ENCODE measurements around the gene SLC1A5.

The SLC1A5 gene

GRCh38 chr19:46748325-46749109, 39.9 kb downstream of the SLC1A5 start:
- H3K9ac ChIP-seq (ENCODE audit: low read length): no peak overlapping the region
- DNase-seq (ENCODE audit: low read depth): peak; percentile 90
- H3K4me3 ChIP-seq (ENCODE audit: low read length): no peak overlapping the region
- peaks cover 17% of the 10 kb centered on the region for H3K4me1 ChIP-seq (ENCODE audit: control insufficient read depth, insufficient read depth, low read length)
- no peaks in the 10 kb centered on the region for H3K9me3 ChIP-seq (ENCODE audit: control insufficient read depth, low read length)
- H3K36me3 ChIP-seq (ENCODE audit: control insufficient read depth, insufficient read depth, low read length, severe bottlenecking): peaks cover 11% of the 10 kb centered on the region
- H3K27me3 ChIP-seq (replicated peaks; ENCODE audit: control insufficient read depth, insufficient read depth, low read length): no peaks in the 10 kb centered on the region

GRCh38 chr19:46746281-46747057, 41.9 kb downstream of the SLC1A5 start, which contains the start of gene STRN4:
Gene STRN4, minus strand, starts transcription at chr19:46746450. Its CDS starts 20 bp downstream, at chr19:46746430.
- peaks cover 17% of the 10 kb centered on the region for H3K4me1 ChIP-seq (ENCODE audit: control insufficient read depth, insufficient read depth, low read length)
- peak within 1 kb of the TSS; percentile 95 for H3K4me3 ChIP-seq (ENCODE audit: low read length)
- peaks cover 5% of the 10 kb centered on the region for H3K36me3 ChIP-seq (ENCODE audit: control insufficient read depth, insufficient read depth, low read length, severe bottlenecking)
- peak within 1 kb of the TSS; percentile 95 for H3K9ac ChIP-seq (ENCODE audit: low read length)
- no peaks in the 10 kb centered on the region for H3K27me3 ChIP-seq (replicated peaks; ENCODE audit: control insufficient read depth, insufficient read depth, low read length)
- DNase-seq (ENCODE audit: low read depth): peak; percentile 89
- H3K9me3 ChIP-seq (ENCODE audit: control insufficient read depth, low read length): no peaks in the 10 kb centered on the region

GRCh38 chr19:46745521-46746280, 42.7 kb downstream of the SLC1A5 start, which contains the start of gene FKRP:
Gene FKRP, plus strand, starts transcription at chr19:46746057. Its CDS starts 9,394 bp downstream, at chr19:46755451.
- Histone ChIP-seq H3K9me3 (ENCODE audit: control insufficient read depth, low read length) (no peaks in the 10 kb centered on the region), H3K27me3 (replicated peaks; ENCODE audit: control insufficient read depth, insufficient read depth, low read length) (no peaks in the 10 kb centered on the region), H3K36me3 (ENCODE audit: control insufficient read depth, insufficient read depth, low read length, severe bottlenecking) (peaks cover 5% of the 10 kb centered on the region), H3K4me1 (ENCODE audit: control insufficient read depth, insufficient read depth, low read length) (peaks cover 17% of the 10 kb centered on the region), H3K9ac (ENCODE audit: low read length) (peak within 1 kb of the TSS; percentile 95), H3K4me3 (ENCODE audit: low read length) (peak within 1 kb of the TSS; percentile 95)
- DNase-seq (ENCODE audit: low read depth): peak; percentile 77

- H3K9ac ChIP-seq (ENCODE audit: low read length): peak overlapping the region; percentile 95
- H3K36me3 ChIP-seq (ENCODE audit: control insufficient read depth, insufficient read depth, low read length, severe bottlenecking): peaks cover 5% of the 10 kb centered on the region
- DNase-seq (ENCODE audit: low read depth): no peak
- H3K9me3 ChIP-seq (ENCODE audit: control insufficient read depth, low read length): no peaks in the 10 kb centered on the region
- H3K4me3 ChIP-seq (ENCODE audit: low read length): peak overlapping the region; percentile 95
- no peaks in the 10 kb centered on the region for H3K27me3 ChIP-seq (replicated peaks; ENCODE audit: control insufficient read depth, insufficient read depth, low read length)
- H3K4me1 ChIP-seq (ENCODE audit: control insufficient read depth, insufficient read depth, low read length): peaks cover 17% of the 10 kb centered on the region
Observed at GRCh38 chr19:46745030-46745429, 43.4 kb downstream of the SLC1A5 start.

GRCh38 chr19:46744005-46744691, 44.2 kb downstream of the SLC1A5 start:
- Histone ChIP-seq H3K4me1 (ENCODE audit: control insufficient read depth, insufficient read depth, low read length) (peaks cover 23% of the 10 kb centered on the region), H3K9ac (ENCODE audit: low read length) (peak overlapping the region; percentile 24), H3K4me3 (ENCODE audit: low read length) (peak overlapping the region; percentile 95), H3K36me3 (ENCODE audit: control insufficient read depth, insufficient read depth, low read length, severe bottlenecking) (peaks cover 5% of the 10 kb centered on the region), H3K9me3 (ENCODE audit: control insufficient read depth, low read length) (no peaks in the 10 kb centered on the region), H3K27me3 (replicated peaks; ENCODE audit: control insufficient read depth, insufficient read depth, low read length) (no peaks in the 10 kb centered on the region)
- no peak for DNase-seq (ENCODE audit: low read depth)

GRCh38 chr19:46742926-46743480, 45.4 kb downstream of the SLC1A5 start:
- DNase-seq (ENCODE audit: low read depth): no peak
- Histone ChIP-seq H3K4me3 (ENCODE audit: low read length) (no peak overlapping the region), H3K9me3 (ENCODE audit: control insufficient read depth, low read length) (no peaks in the 10 kb centered on the region), H3K4me1 (ENCODE audit: control insufficient read depth, insufficient read depth, low read length) (peaks cover 26% of the 10 kb centered on the region), H3K36me3 (ENCODE audit: control insufficient read depth, insufficient read depth, low read length, severe bottlenecking) (peaks cover 5% of the 10 kb centered on the region), H3K27me3 (replicated peaks; ENCODE audit: control insufficient read depth, insufficient read depth, low read length) (no peaks in the 10 kb centered on the region), H3K9ac (ENCODE audit: low read length) (no peak overlapping the region)

- Histone ChIP-seq H3K9ac (ENCODE audit: low read length) (no peak overlapping the region), H3K9me3 (ENCODE audit: control insufficient read depth, low read length) (no peaks in the 10 kb centered on the region), H3K4me1 (ENCODE audit: control insufficient read depth, insufficient read depth, low read length) (peaks cover 26% of the 10 kb centered on the region), H3K4me3 (ENCODE audit: low read length) (no peak overlapping the region), H3K27me3 (replicated peaks; ENCODE audit: control insufficient read depth, insufficient read depth, low read length) (no peaks in the 10 kb centered on the region), H3K36me3 (ENCODE audit: control insufficient read depth, insufficient read depth, low read length, severe bottlenecking) (peaks cover 18% of the 10 kb centered on the region)
- no peak for DNase-seq (ENCODE audit: low read depth)
Observed at GRCh38 chr19:46741447-46741846, 46.9 kb downstream of the SLC1A5 start.

GRCh38 chr19:46739290-46739771, 49.1 kb downstream of the SLC1A5 start:
- DNase-seq (ENCODE audit: low read depth): no peak
- Histone ChIP-seq H3K4me3 (ENCODE audit: low read length) (no peak overlapping the region), H3K9me3 (ENCODE audit: control insufficient read depth, low read length) (no peaks in the 10 kb centered on the region), H3K4me1 (ENCODE audit: control insufficient read depth, insufficient read depth, low read length) (peaks cover 17% of the 10 kb centered on the region), H3K9ac (ENCODE audit: low read length) (no peak overlapping the region), H3K36me3 (ENCODE audit: control insufficient read depth, insufficient read depth, low read length, severe bottlenecking) (peaks cover 22% of the 10 kb centered on the region), H3K27me3 (replicated peaks; ENCODE audit: control insufficient read depth, insufficient read depth, low read length) (no peaks in the 10 kb centered on the region)

- no peak for DNase-seq (ENCODE audit: low read depth)
- Histone ChIP-seq H3K36me3 (ENCODE audit: control insufficient read depth, insufficient read depth, low read length, severe bottlenecking) (peaks cover 37% of the 10 kb centered on the region), H3K4me1 (ENCODE audit: control insufficient read depth, insufficient read depth, low read length) (peaks cover 13% of the 10 kb centered on the region), H3K9ac (ENCODE audit: low read length) (no peak overlapping the region), H3K27me3 (replicated peaks; ENCODE audit: control insufficient read depth, insufficient read depth, low read length) (no peaks in the 10 kb centered on the region), H3K4me3 (ENCODE audit: low read length) (no peak overlapping the region), H3K9me3 (ENCODE audit: control insufficient read depth, low read length) (no peaks in the 10 kb centered on the region)
Observed at GRCh38 chr19:46737761-46738171, 50.6 kb downstream of the SLC1A5 start.

GRCh38 chr19:46737298-46737654, 51.1 kb downstream of the SLC1A5 start:
- DNase-seq (ENCODE audit: low read depth): no peak
- Histone ChIP-seq H3K4me3 (ENCODE audit: low read length) (no peak overlapping the region), H3K27me3 (replicated peaks; ENCODE audit: control insufficient read depth, insufficient read depth, low read length) (no peaks in the 10 kb centered on the region), H3K9ac (ENCODE audit: low read length) (no peak overlapping the region), H3K4me1 (ENCODE audit: control insufficient read depth, insufficient read depth, low read length) (peaks cover 13% of the 10 kb centered on the region), H3K36me3 (ENCODE audit: control insufficient read depth, insufficient read depth, low read length, severe bottlenecking) (peaks cover 42% of the 10 kb centered on the region), H3K9me3 (ENCODE audit: control insufficient read depth, low read length) (no peaks in the 10 kb centered on the region)

Measured in adipocyte (in vitro differentiated cells).